Left lobe of liver (tissue), 2 donors: ENCODE data around the gene FOLR2. TPM values are rescaled to one million over a fixed set of nuclear protein-coding genes. Genes with fewer than 3 reads are reported as not detected.
A peak's percentile ranks its signal among the peaks of the same experiment; 100 is the strongest.

Experiments used
- ATAC-seq: fragments of 200-7000 bp; cut with Tn5 transposase; one replicate; pipeline ENCODE4 v1.9.1; 2020; ENCODE audit warnings: mild to moderate bottlenecking, moderate library complexity
- DNase-seq: peaks from one replicate; pipeline ENCODE4 v3.0.0-alpha.2; 2020; ENCODE audit warnings: low spot score
- total RNA-seq: library from RNA; stranded (reverse); gene quantifications from one replicate; pipeline ENCODE4 v1.2.1, GENCODE V29; 2021
- donor health status: DM: no; HTN: no; CAD: no; lungs with moderate emphysema.
- donor health status: DM: no; HTN: yes; CAD: no.

The FOLR2 gene
- total RNA-seq, 1 donor from 2014 or later: 5.8 TPM

GRCh38 chr11:72229336-72229924, 12.8 kb downstream of the FOLR2 start:
- peak; percentile 38 for DNase-seq
- ATAC-seq: no peak

DNA sequence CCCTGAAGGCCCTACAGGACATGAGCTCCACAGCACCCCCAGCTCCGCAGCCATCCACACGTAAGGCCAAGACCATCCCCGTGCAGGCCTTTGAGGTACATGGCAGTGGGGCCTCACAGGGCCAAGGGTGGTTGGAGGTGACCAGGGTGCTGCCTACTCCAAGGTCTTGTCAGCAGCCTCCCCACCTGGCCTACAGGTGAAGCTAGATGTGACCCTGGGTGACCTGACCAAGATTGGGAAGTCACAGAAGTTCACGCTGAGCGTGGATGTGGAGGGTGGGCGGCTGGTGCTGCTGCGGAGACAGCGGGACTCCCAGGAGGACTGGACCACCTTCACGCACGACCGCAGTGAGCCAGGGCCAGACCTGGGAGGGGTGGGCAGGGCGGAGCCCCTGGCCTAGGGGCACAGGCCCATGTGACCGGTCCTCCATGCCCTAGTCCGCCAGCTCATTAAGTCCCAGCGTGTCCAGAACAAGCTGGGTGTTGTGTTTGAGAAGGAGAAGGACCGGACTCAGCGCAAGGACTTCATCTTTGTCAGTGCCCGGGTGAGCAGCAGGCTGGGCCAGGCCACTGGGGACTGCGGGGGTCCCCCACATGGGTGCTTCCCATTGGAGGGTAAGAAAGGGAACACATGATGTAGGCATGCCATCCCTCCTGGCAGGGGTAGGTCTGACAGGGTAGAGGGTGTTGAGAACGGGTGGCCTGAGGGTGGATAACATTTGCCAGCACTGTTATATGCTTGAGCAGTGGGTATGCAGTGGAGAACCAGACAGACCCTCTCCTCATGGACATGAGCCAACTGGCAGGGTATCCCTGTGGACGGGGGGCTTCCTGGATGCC, 13.6 kb downstream of the FOLR2 start:
- ATAC-seq: no peak

GRCh38 chr11:72230764-72231365, 14.3 kb downstream of the FOLR2 start:
- ATAC-seq (no peak), DNase-seq (no peak)

More for the DNA sequence above, 13.6 kb downstream of the FOLR2 start:
- no peak for DNase-seq

DNA sequence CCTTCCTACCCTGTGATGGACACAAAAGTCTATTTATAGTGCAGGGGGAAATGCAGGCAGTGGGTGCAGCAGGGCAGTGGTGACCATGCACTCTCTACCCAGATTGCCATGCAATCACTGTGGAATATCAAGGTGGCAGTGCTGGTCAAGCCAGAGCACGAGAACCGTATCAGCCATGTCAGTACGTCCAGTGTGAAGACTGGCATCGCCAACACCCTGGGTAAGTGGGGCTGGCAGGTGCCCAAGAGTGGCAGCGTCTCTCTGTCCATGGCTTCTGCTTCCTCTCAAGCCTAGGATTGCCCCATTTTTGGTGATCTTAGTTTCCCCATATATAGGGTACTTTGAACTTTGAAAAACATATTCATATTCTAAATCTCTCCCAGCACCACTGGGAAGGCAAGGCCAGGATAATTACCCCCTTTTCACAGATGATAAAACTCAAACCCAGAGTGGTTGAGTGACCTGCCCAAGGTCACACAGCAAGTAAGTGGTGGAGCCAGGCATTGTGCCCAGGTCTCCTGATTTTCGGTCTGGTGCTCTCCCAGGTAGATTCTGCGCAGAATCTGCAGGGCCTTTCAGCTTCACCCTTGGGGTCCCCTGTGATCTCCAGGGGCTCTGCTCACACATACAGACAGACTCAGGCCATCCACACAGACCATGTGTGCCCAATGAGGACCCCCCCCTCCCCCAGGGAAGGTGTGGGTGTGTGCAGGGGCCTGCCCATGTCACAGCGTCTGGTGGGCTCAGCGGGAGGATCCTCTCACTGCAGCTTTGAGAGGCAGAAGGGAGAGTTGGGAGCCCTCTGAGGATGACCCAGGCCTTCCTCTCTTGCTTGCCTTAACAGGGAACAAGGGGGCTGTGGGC, 15.0 kb downstream of the FOLR2 start:
- ATAC-seq (no peak), DNase-seq (no peak)

DNA sequence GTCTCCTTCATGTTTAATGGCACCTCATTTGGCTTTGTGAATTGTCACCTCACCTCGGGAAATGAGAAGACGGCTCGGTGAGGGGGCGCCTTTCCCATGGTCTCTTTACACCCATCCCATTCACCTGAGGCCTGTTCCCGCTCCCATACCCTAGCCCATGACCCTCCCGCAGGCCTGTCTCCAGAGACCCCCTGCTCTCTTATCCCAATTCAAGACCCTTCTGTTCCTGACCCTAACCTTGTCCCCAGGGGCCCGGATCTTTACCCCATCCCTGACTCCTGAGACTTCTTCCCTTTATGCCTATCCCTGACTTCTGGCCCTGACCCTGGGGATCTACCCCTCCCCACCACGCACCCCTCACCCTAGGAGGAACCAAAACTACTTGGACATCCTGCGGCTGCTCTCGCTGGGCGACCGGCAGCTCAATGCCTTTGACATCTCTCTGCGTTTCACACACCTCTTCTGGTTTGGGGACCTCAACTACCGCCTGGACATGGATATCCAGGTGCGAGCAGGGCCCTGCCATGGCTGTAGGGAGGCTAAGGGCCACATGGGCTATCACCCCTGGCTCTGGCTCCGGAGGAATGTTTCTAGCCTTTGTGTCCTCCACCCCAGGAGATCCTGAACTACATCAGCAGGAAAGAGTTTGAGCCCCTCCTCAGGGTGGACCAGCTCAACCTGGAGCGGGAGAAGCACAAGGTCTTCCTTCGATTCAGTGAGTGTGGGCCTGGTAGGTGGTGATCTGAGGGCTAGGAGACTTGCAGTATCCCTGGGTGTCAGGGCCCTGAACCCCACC, 15.9 kb downstream of the FOLR2 start:
- ATAC-seq (no peak), DNase-seq (peak; percentile 37)

DNA sequence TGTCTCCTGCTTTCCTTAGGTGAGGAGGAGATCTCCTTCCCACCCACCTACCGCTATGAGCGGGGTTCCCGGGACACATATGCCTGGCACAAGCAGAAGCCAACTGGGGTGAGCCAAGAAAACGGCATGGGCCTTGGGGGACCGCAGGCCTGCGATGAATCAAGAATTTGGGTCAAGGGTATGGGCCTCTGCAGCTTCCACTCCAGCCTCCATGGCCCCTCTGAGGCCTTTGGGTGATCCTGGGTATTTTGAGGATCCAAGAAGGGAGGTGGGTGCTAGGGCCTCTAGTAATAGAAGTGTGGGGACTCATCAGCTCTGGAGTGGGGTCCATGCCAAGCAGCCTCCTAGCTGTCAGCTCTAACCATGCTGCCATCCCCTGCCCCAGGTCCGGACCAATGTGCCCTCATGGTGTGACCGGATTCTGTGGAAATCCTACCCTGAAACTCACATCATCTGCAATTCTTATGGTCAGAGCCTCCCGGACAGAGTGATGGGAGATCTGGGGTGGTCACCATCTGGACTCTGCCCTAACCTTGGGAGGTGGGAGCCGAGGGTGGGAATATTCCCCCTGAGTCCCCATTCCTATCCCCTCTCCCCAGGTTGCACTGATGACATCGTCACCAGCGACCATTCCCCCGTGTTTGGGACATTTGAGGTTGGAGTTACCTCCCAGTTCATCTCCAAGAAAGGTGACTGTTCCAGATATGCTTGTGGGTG, 16.6 kb downstream of the FOLR2 start:
- ATAC-seq (no peak), DNase-seq (peak; percentile 40)

GRCh38 chr11:72233773-72234513, 17.3 kb downstream of the FOLR2 start:
- DNase-seq: peak; percentile 31
- no peak for ATAC-seq

GRCh38 chr11:72234514-72234830, 17.9 kb downstream of the FOLR2 start:
- peak; percentile 14 for DNase-seq
- no peak for ATAC-seq

- ATAC-seq (no peak), DNase-seq (peak; percentile 27)
These were observed 18.3 kb downstream of the FOLR2 start for GRCh38 chr11:72234920-72235319.

GRCh38 chr11:72235351-72236057, 18.9 kb downstream of the FOLR2 start:
- DNase-seq: peak; percentile 33
- no peak for ATAC-seq

GRCh38 chr11:72236083-72236697, 19.6 kb downstream of the FOLR2 start:
- DNase-seq (no peak), ATAC-seq (no peak)

GRCh38 chr11:72236774-72237111, 20.1 kb downstream of the FOLR2 start:
- ATAC-seq (no peak), DNase-seq (no peak)

DNA sequence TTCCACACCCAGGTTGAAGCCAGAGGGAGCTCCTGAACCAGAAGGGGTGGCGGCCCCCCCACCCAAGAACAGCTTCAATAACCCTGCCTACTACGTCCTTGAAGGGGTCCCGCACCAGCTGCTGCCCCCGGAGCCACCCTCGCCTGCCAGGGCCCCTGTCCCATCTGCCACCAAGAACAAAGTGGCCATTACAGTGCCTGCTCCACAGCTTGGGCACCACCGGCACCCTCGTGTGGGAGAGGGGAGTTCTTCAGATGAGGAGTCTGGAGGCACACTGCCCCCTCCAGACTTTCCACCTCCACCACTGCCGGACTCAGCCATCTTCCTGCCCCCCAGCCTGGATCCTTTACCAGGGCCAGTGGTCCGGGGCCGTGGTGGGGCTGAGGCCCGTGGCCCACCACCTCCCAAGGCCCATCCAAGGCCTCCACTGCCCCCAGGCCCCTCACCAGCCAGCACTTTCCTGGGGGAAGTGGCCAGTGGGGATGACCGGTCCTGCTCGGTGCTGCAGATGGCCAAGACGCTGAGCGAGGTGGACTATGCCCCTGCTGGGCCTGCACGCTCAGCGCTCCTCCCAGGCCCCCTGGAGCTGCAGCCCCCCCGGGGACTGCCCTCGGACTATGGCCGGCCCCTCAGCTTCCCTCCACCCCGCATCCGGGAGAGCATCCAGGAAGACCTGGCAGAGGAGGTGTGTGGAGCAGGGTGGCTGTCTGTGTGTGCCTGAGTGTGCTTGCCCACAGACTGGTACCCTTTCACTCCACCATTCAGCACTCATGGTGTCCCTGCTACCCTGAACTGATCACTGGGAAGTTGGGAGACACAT, 20.7 kb downstream of the FOLR2 start:
- DNase-seq (no peak), ATAC-seq (peak; percentile 2)

GRCh38 chr11:72238040-72238450, 21.5 kb downstream of the FOLR2 start:
- ATAC-seq (peak; percentile 31), DNase-seq (no peak)

GRCh38 chr11:72238492-72239312, 22.1 kb downstream of the FOLR2 start:
- ATAC-seq: no peak
- DNase-seq: no peak

- no peak for DNase-seq
- peak; percentile 52 for ATAC-seq
These were observed 22.8 kb downstream of the FOLR2 start for GRCh38 chr11:72239313-72239848.
